GM18505 (cell line): ENCODE measurements around the gene SSRP1.
"Not testable (repeated sequence)": the region's sequence is repeated elsewhere in the genome, so short reads cannot be mapped to it uniquely, and the experiment has no call there.

Experiments used
- ATAC-seq: cut with Tn5 transposase; IDR thresholded peaks from one replicate; pipeline ENCODE4 v1.9.1; 2021; ENCODE audit not compliant: unreplicated experiment
- POLR2A ChIP-seq: IDR thresholded peaks from 4 replicates; pipeline ENCODE4 v1.6.1; 2011; ENCODE audit warnings: borderline replicate concordance; ENCODE audit not compliant: insufficient read depth, insufficient read length; ENCODE audit errors: extremely low read depth

SSRP1 gene

DNA sequence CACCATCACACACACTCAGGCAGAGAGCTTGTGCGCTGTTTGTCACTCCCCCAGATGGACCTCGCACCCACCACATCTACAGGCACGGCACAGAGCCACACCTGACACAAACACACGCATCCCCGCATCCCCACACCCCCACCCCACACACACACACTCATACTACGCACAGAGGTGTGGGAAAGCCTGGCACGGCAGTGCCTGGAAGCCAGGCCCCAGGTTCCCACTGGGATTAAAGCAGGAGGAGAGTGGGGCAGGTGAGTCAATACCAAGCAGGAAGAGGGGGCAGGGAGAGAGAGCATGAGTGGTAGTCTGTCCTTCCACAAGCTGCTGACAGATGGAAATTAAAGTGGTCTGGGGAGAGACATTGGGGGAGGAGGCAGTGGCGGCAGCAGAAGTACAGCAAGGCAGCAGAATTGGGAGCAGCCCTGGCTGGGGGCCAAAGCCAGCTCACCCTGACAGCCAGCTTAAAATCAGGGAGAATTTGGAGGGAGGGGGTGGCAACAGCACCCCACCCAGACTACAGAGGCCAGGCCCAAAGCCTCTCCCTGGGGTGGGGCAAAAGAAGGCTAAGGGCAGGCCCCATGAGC, 31.6 kb downstream of the SSRP1 start:
- TF ChIP-seq POLR2A = no peak
- ATAC-seq = no peak

DNA sequence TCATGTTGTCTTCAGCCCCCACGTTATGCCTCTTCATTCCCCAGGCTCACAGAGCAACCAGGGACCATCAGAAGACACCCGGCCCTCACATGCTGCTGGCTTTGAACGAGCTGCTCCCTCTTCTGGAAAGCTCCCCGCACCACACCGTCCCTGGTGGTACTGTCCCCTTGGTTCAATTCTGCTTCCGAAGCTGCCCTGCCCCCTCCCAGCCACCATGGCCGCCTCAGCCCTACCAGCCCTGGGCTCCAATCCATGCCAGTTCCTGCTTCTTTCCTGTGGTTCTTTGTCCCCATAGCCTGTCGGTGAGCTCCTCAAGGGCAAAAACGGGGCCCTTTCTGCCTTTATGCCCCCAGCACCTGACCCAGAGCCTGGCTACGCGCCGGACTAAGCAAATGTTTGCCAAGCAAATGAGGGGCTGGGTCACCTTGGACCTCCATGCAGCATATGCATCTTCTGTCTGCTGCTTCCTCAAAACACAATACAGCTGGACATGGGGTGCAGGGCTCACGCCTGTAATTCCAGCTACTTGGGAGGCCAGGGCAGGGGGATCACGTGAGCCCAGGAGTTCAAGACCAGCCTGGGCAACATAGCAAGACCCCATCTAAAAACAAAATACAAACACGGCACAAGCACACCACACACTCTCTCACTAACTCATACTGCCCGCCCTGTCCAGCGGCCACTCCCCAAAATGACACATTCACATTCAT, 32.3 kb downstream of the SSRP1 start:
- ATAC-seq = no peak
- TF ChIP-seq POLR2A = no peak

DNA sequence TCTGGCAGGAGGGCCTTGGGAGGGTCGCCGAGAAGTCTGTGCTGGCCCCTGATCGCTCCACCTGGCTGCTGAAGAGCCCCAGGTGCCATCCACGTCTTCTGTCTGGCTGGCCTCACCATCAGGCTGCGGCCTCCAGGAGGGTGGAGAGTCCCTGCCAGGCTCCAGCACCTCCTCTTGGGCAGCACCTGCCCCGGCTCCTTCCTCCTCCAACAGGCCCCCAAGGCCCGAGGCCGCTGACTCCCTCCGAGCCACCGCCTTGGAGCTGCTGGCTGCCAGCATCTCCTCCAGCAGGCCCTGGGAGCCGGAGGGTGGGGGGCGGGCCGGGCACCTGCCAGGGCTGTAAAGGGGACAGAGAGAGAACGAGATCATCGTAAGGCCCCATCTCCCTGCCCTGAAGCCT, 33.2 kb downstream of the SSRP1 start:
- TF ChIP-seq POLR2A = no peak
- ATAC-seq = no peak

DNA sequence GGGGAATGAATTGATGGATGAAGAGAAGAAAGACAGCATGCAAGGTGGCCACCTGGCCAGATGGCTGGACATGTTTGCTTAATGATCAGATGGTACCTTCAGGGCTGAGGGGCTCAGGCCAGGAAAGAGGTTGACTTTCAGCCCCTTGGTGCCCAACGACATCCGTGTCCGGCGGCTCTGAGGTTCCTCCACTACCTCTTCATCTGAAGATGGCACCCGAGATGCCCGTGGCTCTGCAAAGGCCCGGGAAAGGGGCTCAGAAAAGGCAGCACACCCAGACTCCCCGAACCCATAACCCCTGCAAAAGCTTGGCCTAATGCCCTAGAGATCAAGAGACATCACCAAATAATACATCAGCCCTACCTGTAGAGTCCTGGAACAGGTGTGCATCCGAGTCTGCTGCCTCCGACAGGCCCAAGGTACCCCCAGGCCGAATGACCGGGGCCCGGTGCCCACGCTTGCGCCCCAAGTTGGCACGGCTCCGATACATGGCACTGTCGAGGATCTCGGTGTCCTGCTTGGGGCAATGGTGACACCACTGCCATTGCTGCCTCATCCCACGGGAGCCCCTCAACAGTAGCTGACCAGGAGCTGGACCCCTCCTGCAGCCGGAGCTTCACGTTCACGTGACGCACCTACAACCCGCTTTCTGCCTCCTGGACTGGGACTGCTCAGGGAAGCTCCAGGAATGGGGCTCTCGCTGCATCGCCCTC, 33.8 kb downstream of the SSRP1 start:
- TF ChIP-seq POLR2A = no peak
- ATAC-seq = no peak

DNA sequence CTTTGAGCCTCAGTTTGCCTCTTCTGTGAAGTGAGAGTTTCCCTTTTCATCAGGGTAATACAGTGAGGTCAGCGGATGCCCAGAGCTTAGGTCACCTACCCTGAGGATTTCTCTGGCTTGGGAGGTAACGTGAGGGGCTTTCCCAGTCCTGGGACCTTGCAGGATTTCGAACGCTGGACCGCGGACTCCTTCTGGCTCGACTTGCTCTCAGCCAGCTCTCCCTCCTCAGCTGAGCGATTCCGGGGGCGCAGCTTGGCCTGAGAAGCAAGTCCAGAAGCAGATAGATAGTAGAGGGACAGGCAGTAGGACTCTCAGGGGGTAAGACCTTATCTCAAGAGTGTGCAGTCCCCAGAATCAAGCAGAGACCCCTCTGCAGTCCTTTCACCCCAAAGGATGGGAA, 34.9 kb downstream of the SSRP1 start:
- TF ChIP-seq POLR2A = no peak
- ATAC-seq = no peak

DNA sequence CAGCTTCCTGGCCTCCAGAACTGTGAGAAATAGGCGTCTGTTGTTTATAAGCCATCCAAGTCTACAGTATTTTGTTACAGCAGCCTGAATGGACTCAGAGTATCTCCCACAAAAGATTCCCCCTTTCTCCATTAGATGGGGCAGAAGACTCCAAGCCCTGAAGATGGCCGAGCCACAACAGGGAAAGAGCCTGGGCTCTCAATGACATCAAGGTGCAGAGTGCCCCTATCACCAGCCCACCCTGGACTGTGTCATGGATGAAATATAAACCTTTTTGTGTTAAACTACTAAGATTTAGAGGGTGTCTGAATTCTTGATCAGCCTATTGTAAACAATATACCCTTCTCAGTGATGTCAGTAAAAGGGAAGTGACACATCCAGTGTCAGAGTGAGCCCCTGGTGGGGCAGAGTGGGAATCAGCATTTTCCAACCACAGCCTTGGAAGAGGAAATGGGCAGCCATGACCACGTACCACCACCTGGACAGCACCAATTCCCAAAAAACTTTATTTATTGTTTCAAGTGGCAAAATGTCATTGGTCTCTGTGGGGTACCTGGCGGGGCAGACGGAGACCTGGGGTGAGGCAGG, 36.4 kb downstream of the SSRP1 start:
- no peak for ATAC-seq
- no peak for TF ChIP-seq POLR2A

DNA sequence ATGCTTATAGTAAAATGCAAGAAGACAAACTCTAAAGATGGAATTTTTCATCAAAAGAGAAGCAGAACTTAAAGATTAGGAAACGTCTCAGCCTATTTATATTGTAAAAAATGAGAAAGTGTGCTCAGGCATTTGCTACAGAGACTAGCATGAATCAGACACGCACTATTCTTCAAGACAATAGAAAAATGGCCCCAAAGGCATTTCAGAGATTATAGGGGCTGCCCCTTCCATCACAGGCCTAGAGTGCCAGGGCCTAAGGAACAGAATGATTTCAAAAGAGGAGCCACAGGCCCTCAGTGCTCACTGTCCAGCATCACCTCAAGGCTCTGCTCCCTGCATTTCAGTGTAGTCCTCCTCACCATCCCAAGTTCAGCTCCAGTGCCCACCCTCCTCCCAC, 38.5 kb downstream of the SSRP1 start:
- ATAC-seq = no peak
- no peak for TF ChIP-seq POLR2A

DNA sequence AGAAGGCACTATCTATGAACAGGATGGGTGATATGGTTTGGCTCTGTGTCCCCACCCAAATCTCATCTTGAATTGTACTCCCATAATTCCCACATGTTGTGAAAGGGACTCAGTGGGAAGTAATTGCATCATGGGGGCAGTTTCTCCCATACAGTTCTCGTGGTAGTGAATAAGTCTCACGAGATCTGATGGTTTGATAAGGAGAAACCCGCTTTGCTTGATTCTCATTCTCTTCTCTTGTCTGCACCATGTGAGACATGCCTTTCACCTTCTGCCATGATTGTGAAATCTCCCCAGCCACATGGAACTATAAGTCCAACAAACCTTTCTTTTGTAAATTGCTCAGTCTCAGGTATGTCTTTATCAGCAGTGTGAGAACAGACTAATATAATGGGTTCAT, 39.5 kb downstream of the SSRP1 start:
- not testable (repeated sequence) for ATAC-seq

DNA sequence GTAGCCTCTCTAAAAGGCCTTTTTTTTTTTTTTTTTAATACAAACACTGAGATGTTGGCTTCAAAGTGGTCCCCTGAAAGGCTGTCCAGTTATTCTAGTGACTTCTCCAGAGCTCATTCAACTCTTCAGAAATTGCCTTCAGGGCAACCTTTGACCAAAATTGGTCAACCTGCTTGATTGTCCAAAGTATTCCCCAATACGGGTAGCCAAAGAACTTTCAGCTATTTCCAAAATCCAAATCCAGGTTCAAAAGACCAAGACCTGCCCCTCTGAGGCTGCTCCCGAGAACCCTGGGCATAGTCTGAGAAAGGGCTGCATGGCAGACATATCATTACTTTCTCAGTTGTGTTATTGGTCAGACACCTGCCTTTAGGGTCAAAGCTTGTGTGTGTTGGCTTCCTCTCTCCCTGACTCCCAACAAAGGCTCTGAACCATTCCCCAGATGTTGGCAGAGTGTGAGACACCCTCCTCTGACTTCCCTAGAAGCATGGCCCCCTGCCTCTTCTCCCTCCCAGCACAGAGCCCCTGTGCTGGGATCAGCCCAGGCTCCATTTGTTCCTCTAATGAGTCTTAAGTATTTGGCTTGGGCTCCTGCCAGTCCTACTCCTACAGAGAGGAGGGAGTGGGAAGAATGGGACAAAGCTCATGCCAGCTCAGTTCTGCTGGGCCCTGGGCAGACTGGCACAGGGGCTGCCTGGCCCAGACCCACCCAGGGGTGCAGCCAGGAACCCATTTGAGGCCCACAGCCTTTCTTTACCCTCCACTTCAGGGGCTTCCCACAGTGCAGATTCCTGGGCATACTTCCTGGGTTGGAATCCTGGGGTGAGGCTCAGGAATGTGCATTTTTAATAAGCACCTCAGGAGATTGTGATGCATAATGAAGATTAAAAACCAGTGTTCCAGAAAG, 41.2 kb downstream of the SSRP1 start:
- ATAC-seq = no peak
- no peak for TF ChIP-seq POLR2A

DNA sequence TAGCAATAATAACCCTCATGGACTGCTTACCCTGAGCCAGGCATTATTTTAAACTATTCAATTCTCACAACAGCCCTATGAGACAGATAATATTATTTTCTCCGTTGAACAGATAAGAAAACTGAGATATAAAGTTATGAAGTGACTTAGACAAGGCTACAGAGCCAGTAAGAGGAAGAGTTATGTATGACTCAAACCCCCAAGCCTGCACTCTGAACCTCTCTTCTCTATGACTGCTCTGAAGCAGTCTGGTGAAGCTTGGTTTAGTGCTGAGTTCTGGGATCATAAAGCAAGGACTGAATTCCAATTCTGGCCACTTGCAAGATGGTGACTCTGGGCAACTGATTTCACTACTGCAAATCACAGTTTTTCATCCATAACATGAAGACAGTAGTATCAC, 45.4 kb downstream of the SSRP1 start:
- no peak for TF ChIP-seq POLR2A
- no peak for ATAC-seq

DNA sequence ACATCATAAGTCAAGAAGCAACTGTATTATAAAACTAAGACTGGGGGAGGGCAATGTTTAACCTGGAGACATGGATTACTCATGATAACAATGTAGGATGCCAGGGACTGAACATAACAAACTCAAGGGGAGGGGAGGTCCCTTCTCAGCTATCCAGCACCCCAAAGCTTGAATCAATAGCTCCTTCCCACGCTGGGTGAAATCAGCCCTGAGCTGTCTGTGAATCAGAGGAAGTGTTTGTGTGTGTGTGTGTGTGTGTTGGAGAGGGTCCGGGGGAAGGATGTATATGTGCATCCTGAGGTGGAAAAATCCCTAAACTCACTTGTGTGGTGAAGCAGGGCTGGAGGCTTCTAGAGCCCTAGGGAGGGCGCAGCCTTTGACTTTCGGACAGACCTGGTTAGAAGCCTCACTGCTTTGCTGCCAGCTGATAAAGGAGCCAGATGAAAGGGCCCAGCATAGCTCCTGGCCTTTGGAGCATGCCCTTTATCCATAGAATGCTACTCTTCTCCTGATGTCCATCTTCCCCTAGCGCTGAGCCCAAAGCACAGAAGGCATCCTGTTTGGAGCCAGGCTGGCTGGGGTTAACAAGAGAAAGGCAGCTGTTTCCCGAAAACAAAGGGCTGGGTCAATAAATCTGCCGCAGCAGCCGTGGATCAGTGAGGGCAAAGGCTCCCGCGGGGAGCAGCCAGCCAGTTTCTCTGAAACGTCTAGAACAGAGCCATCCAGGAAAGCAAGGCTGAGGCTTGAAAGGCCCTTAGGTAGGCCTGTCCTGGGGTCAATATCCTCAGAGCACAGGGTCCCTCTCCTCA, 46.7 kb downstream of the SSRP1 start:
- no peak for TF ChIP-seq POLR2A
- ATAC-seq = no peak

DNA sequence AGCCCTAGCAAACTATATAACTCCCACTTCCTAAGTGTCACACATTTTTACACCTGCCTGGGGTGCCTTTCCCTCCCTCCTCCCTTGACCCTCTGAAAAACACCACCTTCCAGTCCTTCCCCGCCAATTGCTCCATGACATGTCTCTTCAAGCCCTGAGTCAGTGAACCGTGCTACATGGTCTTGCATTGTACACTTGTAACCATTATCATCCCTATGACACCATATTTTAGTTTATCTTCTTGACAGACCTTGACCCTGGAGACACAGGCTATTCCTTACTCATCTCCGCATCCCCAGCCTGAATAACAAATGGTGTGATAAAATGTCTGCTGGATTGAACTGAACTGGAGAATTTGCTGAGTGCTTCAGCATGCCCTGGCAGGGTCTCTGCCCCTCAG, 47.8 kb downstream of the SSRP1 start:
- no peak for ATAC-seq
- TF ChIP-seq POLR2A = no peak
